Middle frontal gyrus (tissue), 1 donor: ENCODE measurements around the gene PAPPA.

Experiments
- DNase-seq: peaks from one replicate; pipeline ENCODE4 v3.0.0-alpha.2; 2015; ENCODE audit warnings: low spot score; ENCODE audit errors: extremely low spot score

Gene PAPPA

DNA sequence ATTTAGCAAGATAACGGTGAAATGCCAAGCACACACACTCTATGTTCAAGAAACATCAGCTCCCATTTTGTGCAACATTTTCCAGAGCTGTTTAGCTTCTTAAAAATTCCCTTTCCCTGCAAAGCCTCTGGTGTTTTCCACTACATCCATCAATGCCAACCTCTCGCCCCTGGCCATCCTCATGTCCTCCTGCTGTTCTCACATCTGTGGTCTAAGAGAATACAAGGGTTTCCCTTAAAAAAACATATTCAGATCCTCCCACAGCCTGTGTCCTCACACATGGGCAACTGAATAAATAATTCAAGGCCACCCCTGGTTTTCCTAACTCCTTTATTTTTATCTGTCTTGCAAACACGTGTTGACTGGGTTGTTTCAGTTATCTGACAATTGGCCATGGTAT is 70.3 kb downstream of the PAPPA start:
- DNase-seq = no peak

- DNase-seq = no peak
Observed at GRCh38 chr9:116230051-116230632, 76.6 kb downstream of the PAPPA start.

DNA sequence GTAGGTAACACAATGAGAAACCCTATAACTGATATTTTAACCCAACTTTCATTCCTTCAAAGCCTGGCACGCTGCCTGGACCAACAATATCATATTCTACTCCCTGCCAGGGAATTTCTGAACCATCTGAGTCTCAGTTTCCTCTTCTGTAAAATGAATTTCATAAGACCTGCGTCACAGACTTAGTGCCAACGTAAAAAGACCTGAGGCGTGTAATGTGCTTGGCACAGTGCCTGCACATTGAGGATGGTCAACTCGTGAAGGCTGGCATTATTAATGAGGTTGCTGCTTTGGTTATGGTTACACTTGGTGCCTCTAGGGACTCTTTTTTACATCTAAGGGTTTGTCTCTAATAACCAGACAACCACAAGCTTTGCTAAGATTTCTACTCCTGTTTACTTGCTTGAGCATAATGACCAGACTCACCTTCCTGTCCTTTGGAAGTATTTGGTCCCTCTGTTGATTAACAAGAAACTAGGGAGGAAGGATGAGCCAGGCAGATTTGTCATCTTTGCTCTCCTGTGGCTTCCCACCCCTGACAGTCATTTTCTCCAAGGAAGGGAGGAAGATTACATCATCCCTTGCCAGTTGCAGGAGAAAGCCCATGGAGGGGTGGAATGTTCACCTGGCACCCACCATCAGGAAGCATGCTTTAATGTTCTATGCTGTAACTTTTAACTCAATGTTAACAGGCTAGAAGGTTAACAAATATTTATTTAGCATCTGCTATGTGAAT is 79.0 kb downstream of the PAPPA start:
- no peak for DNase-seq

DNA sequence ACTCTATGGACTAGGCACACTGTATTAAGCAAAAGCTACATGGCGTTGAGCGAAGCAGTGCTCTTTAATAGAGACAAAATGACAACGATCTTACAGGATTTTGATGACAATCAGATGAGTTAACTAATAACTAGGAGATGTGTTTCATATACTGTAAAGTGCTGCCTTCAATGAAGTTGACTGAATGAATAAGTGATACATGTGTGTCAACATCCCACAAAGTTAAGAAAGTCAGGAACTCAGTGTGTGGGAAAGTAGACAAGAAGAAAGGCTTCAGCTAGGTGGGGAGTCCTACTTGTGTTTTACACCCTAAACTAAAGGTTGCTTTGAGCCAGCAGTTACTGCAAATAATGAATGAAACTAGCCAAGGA is 79.6 kb downstream of the PAPPA start:
- DNase-seq = no peak

- no peak for DNase-seq
Observed at GRCh38 chr9:116234081-116234480, 80.5 kb downstream of the PAPPA start.

DNA sequence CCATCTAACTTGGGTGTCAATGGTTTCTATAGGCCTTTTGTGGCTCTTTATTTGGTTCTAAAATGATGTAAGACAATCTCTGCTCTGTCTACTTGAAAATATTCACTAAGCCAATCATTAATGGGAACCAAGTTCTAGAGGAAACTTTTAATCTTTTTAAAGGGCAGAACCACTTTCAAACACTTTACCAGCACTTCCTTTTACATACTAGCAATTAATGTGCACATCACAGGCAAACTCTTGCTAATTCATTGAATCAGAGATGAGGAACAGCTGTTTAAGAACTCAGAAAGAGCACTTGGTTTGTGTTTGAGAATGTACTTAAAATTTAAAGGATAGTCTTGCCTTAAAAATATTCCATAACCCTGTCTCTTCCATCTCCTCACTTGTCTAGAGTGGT is 83.4 kb downstream of the PAPPA start:
- no peak for DNase-seq

DNA sequence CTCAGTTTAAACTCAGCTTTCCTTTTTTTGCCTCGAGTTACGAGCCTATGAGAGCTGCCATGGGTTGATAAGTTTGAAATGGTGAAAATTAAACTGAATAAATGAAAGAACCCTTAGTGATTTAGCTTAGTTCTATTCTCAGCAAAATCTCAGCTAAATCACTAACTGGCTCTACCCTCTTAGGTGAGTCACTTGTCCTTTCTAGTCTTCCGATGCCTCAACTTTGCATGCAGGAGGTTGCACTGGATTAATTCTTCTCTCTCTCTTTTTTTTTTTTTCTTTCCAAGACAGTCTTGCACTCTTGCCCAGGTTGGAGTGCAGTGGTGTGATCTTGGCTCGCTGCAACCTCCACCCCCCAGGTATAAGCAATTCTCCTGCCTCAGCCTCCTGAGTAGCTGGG is 83.9 kb downstream of the PAPPA start:
- DNase-seq = no peak

- DNase-seq = no peak
Observed at GRCh38 chr9:116238225-116238624, 84.6 kb downstream of the PAPPA start.

- DNase-seq = no peak
Observed at GRCh38 chr9:116238776-116239340, 85.3 kb downstream of the PAPPA start.

- DNase-seq = no peak
Observed at GRCh38 chr9:116243708-116244107, 90.1 kb downstream of the PAPPA start.

- DNase-seq = no peak
Observed at GRCh38 chr9:116247284-116247683, 93.7 kb downstream of the PAPPA start.

- no peak for DNase-seq
Observed at GRCh38 chr9:116247791-116248374, 94.3 kb downstream of the PAPPA start.

DNA sequence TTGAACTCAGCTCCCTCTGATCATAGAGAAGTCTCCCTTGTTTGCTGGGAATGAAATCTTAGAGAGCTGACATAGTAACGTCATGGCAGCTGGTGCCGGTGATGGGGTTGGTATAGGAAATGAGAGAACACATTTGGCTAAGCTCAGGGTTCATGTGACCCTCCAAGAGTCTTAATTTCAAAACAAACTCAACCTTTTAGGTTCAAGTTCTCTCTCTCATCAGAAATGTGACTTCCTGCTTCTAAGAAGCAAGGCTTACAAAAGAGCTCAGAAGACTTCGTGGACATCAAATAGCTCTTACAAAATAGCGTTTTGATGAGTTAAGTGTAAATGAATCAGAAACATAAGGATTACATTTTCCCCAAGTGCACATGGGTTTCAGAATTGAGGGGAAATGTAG is 97.3 kb downstream of the PAPPA start:
- no peak for DNase-seq

DNA sequence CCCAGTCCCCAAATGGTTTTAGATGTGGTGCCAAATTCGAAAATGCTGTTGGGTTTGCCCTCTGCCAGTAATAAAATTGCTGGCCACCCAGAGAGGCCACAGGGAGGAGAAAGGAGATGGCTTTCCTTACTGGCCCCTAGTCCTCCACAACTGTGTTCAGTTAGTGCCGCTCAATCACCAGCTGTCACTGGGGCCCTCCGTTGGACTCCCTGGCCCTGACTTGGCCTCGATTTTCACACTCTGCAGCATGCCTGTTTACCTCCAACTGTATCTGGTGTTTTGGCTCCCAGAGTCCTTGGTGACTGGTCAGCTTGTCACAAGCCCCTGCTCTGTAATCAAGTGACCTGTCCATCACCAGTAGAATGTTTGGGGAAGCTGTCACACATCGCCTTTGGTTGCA is 97.8 kb downstream of the PAPPA start:
- DNase-seq = no peak

DNA sequence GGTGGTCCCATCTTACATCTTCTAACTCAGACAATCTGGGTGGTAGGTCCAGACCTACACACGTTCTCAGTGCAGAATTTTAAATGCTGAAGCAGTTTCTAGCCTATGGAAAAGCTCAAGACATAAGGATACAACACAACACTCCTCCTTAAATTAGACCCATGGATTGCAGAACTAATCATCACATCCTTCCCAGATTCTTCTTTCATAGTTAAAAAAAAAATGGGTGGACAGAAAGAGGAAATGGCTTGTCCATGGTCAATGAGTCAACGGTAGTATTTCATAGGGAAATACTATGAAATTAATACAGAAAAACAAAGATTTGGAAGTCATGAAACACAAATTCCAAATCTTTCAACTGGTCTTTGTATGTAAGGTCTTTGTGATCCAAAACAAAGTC is 106.9 kb downstream of the PAPPA start:
- no peak for DNase-seq

DNA sequence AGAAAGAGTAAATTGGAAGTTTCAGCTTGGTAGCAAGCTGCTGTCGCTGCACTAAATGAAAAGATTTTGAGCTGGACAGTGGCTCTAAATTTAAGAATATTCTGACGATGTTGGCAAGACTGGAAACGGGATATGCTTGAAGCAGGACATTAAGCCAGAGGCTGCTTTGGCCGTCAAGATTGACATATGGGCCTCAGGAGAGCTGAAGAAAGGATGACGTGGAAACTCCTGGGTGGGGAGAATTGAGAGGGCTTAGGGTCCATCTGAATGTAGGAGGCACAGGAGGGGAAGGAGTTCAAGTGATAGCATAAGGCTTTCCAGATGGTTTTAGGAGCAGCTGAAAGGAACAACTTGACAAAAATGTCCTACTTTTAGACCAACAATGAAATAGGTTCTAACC is 108.9 kb downstream of the PAPPA start:
- DNase-seq = no peak

GRCh38 chr9:116264361-116264760 is 110.8 kb downstream of the PAPPA start:
- DNase-seq = no peak

GRCh38 chr9:116267021-116267420 is 113.4 kb downstream of the PAPPA start:
- DNase-seq = no peak

- no peak for DNase-seq
Observed at GRCh38 chr9:116269250-116269649, 115.7 kb downstream of the PAPPA start.

GRCh38 chr9:116270546-116270945 is 117.0 kb downstream of the PAPPA start:
- no peak for DNase-seq

DNA sequence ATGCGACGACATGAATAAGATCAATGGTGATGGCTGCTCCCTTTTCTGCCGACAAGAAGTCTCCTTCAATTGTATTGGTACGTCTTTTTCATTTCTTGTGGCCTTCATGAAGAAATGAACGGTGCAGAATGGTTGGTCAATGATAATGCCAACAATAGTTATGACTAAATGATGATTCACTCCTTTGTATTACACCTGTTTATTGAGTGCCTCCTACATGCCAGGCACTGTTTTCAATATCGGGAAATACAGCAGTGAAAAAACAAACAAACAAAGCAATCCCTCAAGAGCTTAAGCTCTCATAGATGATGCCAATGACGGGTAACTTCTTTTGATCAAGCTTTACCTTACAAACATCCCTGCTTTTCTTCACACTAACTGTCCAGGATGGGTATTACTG is 117.7 kb downstream of the PAPPA start:
- DNase-seq = no peak

DNA sequence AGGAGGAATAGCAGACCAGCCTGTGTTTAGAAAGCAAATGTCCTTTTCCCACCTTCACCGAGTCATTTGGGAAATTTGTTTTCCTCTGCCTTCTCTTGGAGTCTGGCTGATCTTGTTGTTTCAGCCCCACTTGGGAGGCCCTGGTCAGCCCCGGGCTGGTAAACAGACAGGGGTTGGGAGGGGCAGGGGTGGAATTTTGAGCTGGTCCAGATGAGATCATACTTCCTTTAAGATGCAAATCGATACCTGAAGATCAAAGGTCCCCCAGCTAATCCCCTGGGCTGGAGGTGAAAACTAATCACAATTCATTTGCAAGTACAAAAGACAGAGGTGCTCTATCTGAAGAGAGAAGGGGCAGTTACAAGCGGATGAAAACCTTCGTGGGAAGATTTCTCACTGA is 118.4 kb downstream of the PAPPA start:
- DNase-seq = no peak

GRCh38 chr9:116274293-116274692 is 120.7 kb downstream of the PAPPA start:
- no peak for DNase-seq
